ENCODE results near the gene PSTPIP1.

GRCh38 chr15:76962337-76963013, 32.5 kb upstream of the PSTPIP1 start:
- TF ChIP-seq EP300 (IDR thresholded peaks at IDR 0.05) (no peak), POLR2A (IDR thresholded peaks at IDR 0.05) (no peak), CTCF (IDR thresholded peaks at IDR 0.05) (no peak), POLR2AphosphoS5 (IDR thresholded peaks at IDR 0.05) (no peak)
